ENCODE results near the gene TPCN2. TPM values are rescaled to one million over a fixed set of nuclear protein-coding genes. Genes with fewer than 3 reads are reported as not detected.

TPCN2 gene
- total RNA-seq, 1 experiment from 2014 or later = 16.3 TPM

- Mint-ChIP-seq H3K27me3 (ENCODE audit: insufficient read depth, unreplicated experiment) (no peaks in the 10 kb centered on the region), H3K9me3 (ENCODE audit: unreplicated experiment) (peaks cover 13% of the 10 kb centered on the region), H3K4me1 (ENCODE audit: insufficient read depth, unreplicated experiment) (peaks cover 40% of the 10 kb centered on the region), H3K36me3 (ENCODE audit: insufficient read depth, unreplicated experiment) (no peaks in the 10 kb centered on the region), H3K27ac (ENCODE audit: low read depth, unreplicated experiment) (no peak overlapping the region), H3K4me3 (ENCODE audit: unreplicated experiment) (no peak overlapping the region)
- ChIA-PET POLR2A (interaction anchor here (0.6 to 0.9 kb wide), 2 partner anchors 9 to 497 kb away, joined by 4 read pairs; no protein-coding TSS in a partner anchor), CTCF (interaction anchor here (0.7 to 1.2 kb wide), 2 partner anchors 12 to 365 kb away, joined by 3 read pairs; no protein-coding TSS in a partner anchor)
- no peak for TF ChIP-seq CTCF (IDR thresholded peaks at IDR 0.05; ENCODE audit: unreplicated experiment)
- no peak for DNase-seq (ENCODE audit: unreplicated experiment)
- BruUV-seq (replicated peaks) = no TSS peak
- intact Hi-C loops (cut with micrococcal nuclease) = no loop called here
Observed at GRCh38 chr11:69142895-69143294, 94.2 kb downstream of the TPCN2 start.

- Mint-ChIP-seq H3K4me3 (ENCODE audit: unreplicated experiment) (peak overlapping the region; percentile 7), H3K27ac (ENCODE audit: low read depth, unreplicated experiment) (peak overlapping the region; percentile 33)
Observed at GRCh38 chr11:69144316-69145049, 95.8 kb downstream of the TPCN2 start.

GRCh38 chr11:69145050-69145380 lies 96.3 kb downstream of the TPCN2 start:
- H3K27ac Mint-ChIP-seq (ENCODE audit: low read depth, unreplicated experiment) = peak overlapping the region; percentile 33
- peaks cover 15% of the 10 kb centered on the region for H3K9me3 Mint-ChIP-seq (ENCODE audit: unreplicated experiment)
- no peaks in the 10 kb centered on the region for H3K36me3 Mint-ChIP-seq (ENCODE audit: insufficient read depth, unreplicated experiment)
- H3K4me3 Mint-ChIP-seq (ENCODE audit: unreplicated experiment) = no peak overlapping the region
- peaks cover 33% of the 10 kb centered on the region for H3K4me1 Mint-ChIP-seq (ENCODE audit: insufficient read depth, unreplicated experiment)
- intact Hi-C loops (cut with micrococcal nuclease) = no loop called here
- no peak for TF ChIP-seq CTCF (IDR thresholded peaks at IDR 0.05; ENCODE audit: unreplicated experiment)
- ChIA-PET POLR2A (interaction anchor here (0.9 to 1.2 kb wide), 2 partner anchors 13 to 129 kb away, joined by 3 read pairs; no protein-coding TSS in a partner anchor), CTCF (interaction anchor here (0.8 to 2.1 kb wide), 4 partner anchors 13 to 498 kb away, joined by 3 to 11 read pairs (median 4); no protein-coding TSS in a partner anchor)
- no peaks in the 10 kb centered on the region for H3K27me3 Mint-ChIP-seq (ENCODE audit: insufficient read depth, unreplicated experiment)
- DNase-seq (ENCODE audit: unreplicated experiment) = no peak
- BruUV-seq (replicated peaks) = no TSS peak

More at GRCh38 chr11:69144316-69145049, 95.8 kb downstream of the TPCN2 start:
- DNase-seq (ENCODE audit: unreplicated experiment) = no peak
- H3K27me3 Mint-ChIP-seq (ENCODE audit: insufficient read depth, unreplicated experiment) = no peaks in the 10 kb centered on the region
- POLR2A ChIA-PET = interaction anchor here (0.9 to 1.2 kb wide), 3 partner anchors 13 to 130 kb away, joined by 3 read pairs; no protein-coding TSS in a partner anchor
- H3K36me3 Mint-ChIP-seq (ENCODE audit: insufficient read depth, unreplicated experiment) = no peaks in the 10 kb centered on the region
- intact Hi-C loops (cut with micrococcal nuclease) = no loop called here
- BruUV-seq (replicated peaks) = no TSS peak
- no peak for TF ChIP-seq CTCF (IDR thresholded peaks at IDR 0.05; ENCODE audit: unreplicated experiment)
- peaks cover 33% of the 10 kb centered on the region for H3K4me1 Mint-ChIP-seq (ENCODE audit: insufficient read depth, unreplicated experiment)
- peaks cover 13% of the 10 kb centered on the region for H3K9me3 Mint-ChIP-seq (ENCODE audit: unreplicated experiment)
- CTCF ChIA-PET = interaction anchor here (0.8 to 2.0 kb wide), 3 partner anchors 13 to 499 kb away, joined by 3 to 6 read pairs (median 3); no protein-coding TSS in a partner anchor

- DNase-seq (ENCODE audit: unreplicated experiment) = no peak
- POLR2A ChIA-PET = no interaction called here
- TF ChIP-seq CTCF (IDR thresholded peaks at IDR 0.05; ENCODE audit: unreplicated experiment) = no peak
- no TSS peak for BruUV-seq (replicated peaks)
- Mint-ChIP-seq H3K4me1 (ENCODE audit: insufficient read depth, unreplicated experiment) (peaks cover 19% of the 10 kb centered on the region), H3K27me3 (ENCODE audit: insufficient read depth, unreplicated experiment) (no peaks in the 10 kb centered on the region), H3K27ac (ENCODE audit: low read depth, unreplicated experiment) (no peak overlapping the region), H3K4me3 (ENCODE audit: unreplicated experiment) (no peak overlapping the region), H3K36me3 (ENCODE audit: insufficient read depth, unreplicated experiment) (no peaks in the 10 kb centered on the region), H3K9me3 (ENCODE audit: unreplicated experiment) (peaks cover 25% of the 10 kb centered on the region)
- CTCF ChIA-PET = interaction anchor here (1.8 kb wide), 1 partner anchor 17 kb away, joined by 5 read pairs; no protein-coding TSS in a partner anchor
- intact Hi-C loops (cut with micrococcal nuclease) = no loop called here
Observed at GRCh38 chr11:69148377-69148762, 99.6 kb downstream of the TPCN2 start.

Data from MCF 10A (cell line).